Fibroblast of gingiva (primary cell): Measurements from ENCODE around the gene SRRM4.

ENCODE experiments used
- DNase-seq: peaks from one replicate; pipeline ENCODE4 v3.0.0-alpha.2; 2011; ENCODE audit warnings: low read depth

SRRM4 gene

DNA sequence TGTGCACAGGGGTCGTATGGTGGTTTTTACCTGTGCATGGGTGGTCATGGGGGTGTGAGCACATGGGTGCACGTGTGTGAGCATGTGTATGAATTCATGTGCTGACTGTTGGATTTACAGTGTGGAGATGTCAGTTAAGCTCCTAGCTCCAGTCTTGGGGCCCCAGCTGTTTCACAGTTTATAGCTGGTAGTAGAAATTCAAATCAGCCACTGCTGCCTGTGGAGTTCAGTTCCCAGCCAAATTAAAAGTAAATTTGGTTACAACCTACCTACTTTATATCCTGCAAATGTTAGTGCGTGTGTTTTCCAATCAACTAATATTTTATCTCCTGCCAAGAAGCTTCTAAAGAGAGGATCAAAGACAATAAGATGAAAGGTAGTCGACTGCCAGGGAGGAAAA, 141.4 kb downstream of the SRRM4 start:
- DNase-seq: no peak

DNA sequence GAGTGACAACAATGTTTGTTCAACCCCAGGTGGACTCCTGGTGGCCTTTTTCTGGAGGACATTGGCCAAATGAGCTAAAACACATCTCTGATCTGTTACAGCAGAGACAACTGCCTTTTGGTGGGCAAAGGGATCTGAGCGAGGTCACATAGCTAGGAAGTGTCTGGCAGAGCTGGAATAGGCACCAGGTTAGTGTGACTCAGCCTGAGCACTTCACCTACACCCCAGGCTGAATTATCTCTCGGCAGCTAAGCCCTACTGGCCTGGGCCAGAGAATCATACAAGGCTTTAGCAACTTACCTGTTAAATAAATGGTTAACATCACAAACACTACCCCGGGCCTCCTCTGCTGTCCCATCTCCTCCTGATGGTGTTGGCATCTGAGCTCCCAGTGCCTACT, 147.2 kb downstream of the SRRM4 start:
- DNase-seq: no peak

DNA sequence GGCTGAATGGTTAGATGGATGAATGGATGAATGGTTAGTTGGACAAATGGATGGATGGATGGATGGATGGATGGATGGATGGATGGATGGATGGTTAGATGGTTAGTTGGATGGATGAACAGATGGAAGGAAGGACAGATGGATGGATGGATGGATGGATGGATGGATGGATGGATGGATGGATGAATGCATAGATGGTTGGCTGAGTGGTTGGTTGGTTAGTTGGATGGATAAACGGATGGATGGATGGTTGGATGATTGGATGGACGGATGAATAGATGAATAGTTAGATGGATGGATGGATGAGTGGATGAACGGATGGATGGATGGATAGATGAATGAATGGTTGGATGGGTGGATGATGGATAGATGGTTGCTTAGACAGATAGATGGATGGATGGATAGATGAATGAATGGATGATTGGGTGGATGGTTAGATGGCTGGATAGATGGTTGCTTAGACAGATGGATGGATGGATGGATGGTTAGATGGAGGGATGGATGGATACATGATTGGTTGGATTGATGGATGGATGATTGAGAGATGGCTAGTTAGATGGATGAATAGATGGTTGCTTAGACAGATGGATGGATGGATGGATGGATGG, 148.6 kb downstream of the SRRM4 start:
- no peak for DNase-seq

DNA sequence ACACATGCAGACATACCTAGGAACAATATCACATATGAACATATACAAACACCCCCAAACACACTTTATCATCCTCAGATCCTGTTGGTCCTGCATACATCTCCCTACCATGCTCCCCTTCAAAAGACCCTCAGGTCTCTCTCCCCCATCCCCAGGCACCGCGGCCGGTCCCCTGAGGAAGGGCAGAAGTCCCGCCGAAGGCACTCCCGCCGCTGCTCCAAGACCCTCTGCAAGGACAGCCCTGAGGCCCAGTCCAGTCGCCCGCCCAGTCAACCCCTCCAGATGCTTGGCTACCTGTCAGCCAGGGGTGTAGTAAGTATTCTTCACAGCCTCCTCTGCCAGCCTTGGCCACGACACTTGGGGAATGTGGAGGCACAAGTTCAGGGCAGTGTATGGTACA, 149.2 kb downstream of the SRRM4 start:
- DNase-seq: no peak

DNA sequence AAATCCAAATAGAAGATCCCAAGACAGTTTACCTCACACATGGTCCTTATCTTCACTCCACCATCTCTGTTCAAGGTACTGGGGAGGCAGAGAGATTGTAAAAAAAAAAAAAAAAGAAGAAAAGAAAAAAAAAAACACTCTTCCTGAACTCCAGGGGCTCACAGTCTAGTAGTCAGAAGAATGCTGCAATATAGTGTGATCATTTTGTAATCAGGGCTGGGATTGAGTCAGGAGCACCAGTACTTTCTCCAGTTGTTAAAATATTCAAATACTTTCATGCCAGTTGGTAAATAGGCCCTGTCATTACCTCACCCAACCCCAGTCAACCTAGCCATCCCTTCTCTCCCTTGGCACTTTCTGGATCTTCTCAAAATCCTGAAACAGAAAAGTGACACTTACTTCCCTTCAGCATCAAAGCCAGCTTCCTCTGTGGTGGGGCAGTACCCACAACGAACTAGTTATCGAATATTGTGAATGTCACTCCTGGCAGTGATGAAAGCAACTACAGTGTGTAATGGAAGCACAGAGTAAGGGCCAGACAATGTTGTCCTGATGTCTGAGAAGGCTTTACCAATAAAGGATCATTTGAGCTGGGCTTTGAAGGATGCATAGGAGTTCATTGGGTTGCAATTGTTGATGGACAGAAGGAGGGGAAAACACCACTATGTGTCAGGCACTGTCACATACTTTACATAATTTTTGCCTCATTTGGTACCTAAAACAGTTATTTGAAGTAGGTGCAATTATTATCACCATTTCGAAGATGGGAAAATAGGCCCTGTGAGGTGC, 153.1 kb downstream of the SRRM4 start:
- no peak for DNase-seq

DNA sequence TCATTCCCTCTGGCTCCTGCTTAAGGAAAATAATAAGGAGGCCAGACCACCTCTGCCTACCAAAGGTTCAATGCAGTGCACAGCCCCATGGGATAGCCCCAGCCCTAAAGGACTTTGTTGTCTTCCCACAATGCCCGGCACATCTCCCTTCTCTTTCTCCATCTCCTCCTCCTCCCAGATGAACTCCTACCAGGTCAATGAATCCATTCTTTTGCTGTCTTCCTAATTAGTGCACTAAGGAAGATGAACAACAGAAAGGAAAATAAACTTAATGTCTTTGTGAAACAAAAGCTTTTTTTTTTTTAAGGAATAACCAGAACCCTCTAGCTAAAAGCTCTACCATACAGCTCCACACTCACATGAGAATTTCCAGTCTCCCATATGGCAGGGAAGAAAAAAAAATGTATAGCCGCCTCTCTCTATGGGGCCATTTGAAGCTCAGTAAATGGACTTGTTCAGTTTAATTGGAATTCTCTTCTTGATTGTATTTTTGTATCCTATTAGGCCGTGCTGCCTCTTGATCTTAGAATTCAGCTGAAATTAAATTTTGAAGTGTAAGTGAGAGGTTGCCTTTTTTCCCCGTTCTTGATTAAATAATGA, 155.6 kb downstream of the SRRM4 start:
- no peak for DNase-seq

DNA sequence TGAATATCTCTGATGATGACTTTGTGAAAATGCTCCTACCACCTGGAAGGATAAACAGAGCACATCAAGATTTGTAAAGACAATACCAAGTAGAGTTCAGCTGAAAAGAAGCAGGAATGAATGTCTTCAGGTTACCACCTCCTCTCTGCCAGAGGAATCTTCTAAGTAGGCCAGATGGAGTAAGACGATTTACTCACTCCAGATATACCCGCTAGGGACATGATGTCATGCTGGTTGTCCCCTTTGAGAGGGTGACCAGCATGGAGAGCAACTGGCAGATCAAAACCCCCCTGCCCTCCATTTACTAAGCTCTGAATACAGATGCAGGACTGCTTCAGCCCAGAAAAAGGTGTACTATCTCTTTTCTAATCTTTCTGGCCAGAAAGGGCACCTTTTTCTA, 158.1 kb downstream of the SRRM4 start:
- no peak for DNase-seq

DNA sequence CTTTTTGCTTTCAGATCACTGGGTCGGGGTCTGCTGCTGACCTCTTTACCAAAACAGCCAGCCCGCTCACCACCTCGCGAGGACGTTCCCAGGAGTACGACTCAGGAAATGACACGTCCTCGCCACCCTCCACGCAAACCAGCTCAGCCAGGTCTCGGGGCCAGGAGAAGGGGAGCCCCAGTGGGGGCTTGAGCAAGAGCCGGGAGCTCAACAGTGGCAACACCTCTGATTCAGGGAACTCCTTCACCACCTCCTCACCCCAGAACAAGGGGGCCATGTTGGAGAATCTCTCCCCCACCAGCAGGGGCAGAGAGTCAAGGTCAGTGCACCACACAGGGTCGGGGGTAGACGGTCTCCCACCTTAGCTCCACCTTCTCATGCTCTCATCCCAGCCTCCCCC, 164.0 kb downstream of the SRRM4 start:
- no peak for DNase-seq

DNA sequence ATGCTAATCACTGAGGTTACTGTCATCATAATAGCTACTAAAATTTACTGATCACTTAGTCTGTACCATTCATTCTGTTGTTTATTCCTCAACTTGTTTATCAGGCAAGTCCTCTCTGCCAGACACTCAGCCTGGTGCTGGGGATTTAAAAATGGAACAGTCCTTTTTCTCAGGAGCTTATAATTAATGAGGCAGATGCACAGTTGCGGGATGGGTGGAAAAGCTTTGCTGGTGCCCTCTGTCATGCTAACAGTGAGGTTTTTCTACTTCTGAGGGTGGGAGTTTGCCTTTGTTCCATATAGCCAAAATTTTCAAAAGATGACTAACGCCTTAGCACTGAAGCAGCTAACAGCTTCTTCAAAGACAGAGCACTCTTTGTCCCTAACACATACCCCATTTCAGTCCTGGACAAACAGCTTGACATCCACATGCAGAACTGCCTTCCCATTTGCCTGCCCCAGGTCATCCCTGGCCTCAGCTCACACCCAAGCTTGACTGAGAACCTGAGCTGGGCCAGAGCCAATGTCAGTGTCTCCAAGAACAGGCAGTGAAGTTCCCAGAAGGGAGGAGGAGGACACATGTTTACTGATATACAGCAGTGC, 166.6 kb downstream of the SRRM4 start:
- DNase-seq: no peak

DNA sequence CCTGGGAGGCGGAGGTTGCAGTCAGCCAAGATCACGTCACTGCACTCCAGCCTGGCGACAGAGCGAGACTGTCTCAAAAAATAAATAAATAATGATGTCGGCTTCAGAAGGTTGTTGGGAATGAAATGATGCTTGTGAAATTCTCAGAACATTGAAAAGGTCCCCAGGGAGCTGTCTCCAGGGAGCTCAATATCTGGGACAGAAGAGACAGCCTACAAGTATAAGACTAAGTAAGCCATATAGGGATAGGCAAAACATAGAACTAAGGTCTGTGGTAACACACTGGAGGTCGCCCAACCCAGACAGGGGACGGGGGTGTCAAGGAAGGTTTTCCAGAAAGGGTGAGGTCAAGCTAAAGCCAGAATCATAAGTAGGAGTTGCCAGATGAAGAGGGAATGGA, 167.9 kb downstream of the SRRM4 start:
- DNase-seq: no peak

DNA sequence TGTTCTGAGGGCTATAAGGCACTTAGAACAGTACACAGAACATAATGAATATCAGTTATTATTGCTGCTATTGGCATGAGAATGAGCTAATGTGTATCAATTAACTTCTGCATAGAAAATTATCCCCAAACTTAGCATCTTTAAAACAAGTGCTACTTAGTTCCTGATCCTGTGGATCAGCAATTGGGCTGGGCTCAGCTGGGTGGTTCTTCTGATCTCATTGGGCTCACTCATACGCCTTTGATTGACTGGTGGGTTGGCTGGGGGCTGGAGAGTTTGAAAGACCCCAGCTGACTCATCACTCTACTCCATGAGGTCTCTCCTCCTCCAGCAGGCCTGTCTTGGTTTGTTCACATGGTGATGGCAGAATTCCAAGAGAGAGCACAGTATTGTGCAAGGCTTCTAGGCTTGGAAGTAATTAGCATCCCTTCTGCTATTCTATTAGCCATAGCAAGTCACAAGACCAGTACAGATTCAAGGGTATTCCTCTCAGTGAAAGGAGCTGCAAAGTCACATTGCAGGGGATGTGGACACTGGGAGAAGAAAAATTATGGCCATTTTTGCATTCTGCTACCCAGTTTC, 170.2 kb downstream of the SRRM4 start:
- DNase-seq: no peak

DNA sequence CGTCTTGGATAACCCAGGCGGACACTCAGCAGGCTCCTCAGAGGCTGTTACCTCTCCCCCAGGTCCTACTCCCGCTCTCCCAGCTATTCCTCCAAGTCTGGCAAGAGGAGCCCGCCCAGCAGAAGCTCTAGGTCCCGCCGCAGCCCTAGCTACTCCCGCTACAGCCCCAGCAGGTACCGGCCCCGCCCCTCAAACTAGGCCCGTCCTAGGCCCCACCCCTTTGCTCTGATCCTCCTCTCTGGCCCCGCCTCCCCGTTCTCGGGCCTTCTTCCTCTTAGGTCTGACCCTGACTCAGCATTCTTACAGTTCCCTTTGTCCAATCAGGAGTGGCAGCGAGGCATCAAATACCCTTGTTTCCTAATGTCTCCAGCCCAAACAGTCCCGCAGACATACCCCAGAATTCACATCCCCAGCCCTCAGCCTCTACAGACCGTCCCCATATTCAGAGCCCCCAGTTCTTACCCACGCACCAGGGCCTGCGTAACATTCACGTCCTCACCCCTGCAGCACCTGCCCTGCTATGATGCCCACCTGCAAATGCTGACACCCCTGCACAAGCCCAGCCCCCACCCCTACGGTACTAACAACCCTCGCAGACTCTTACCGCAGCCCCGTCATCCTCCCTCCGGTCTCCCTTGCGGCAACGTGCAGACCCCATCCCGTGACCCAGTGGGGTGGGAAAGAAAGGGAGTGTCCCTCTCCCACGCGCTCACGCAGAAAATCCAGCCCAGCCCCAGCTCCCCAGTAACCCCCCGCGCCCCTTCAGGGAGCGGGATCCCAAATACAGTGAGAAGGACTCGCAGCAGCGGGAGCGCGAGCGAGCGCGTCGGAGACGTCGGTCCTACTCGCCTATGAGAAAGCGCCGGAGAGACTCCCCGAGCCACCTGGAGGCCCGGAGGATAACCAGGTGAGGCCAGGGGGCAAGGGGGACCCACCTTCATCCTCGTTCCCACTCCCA, 172.4 kb downstream of the SRRM4 start:
- DNase-seq: no peak

DNA sequence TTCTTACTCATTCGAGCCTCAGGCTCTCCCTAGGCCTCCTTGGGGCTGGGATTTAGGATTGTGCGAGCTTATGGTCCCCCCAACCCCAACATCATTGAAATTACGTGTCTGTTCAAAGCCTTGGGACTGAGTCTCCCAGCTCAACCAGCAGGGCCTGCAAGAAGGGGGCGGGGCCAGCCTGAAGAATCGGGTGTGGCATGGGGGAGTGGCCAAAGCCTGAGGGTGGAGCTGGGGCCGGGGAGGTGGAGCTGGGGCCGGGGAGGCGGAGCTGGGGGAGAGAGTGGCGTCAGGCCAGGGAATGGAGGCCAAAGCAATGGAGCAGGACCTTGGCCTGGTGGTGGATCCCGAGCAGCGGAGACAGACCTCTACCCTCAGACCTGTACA, 173.1 kb downstream of the SRRM4 start:
- no peak for DNase-seq

DNA sequence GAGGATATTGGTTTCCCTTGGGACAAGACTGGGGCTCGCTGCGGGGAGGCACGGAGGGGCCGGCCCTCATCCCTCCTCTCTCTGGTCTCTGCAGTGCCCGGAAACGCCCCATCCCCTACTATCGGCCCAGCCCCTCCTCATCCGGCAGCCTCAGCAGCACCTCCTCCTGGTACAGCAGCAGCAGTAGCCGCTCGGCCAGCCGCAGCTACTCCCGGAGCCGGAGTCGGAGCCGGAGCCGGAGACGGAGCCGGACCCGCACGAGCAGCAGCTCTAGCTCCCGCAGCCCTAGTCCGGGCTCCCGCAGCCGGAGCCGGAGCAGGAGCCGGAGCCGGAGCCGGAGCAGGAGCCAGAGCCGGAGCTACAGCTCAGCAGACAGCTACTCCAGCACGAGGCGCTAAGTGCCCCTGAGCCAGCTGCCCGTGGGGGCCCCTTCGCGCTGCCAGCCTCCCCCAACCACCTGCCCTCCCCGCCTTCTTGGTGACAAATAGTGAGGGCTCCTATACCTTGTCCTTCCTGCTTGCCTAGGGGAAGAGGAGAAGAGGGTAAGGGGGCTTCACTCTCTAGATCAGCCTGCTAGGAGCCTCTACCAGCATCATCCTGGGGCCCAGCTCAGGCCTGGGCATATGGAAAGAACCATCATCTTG, 175.2 kb downstream of the SRRM4 start:
- DNase-seq: no peak

DNA sequence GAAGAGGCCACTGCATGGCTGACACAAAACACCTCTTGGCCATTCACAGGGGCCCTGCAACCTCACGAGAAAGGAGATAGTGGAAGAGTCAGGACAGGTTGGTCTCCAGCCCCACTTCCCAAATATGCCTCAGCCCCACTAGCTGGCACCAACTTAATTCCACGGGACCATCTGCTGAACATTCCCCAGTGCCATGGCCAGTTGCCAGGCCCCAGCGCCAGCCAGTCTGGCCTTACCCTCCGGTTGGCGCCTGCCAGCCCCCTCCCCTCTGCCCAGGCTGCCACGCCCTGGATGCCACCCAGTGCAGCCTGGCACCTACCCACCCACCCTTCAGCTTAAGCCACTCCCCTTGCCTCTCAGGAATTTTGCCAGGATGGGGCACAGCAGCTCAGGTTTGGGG, 176.2 kb downstream of the SRRM4 start:
- no peak for DNase-seq

DNA sequence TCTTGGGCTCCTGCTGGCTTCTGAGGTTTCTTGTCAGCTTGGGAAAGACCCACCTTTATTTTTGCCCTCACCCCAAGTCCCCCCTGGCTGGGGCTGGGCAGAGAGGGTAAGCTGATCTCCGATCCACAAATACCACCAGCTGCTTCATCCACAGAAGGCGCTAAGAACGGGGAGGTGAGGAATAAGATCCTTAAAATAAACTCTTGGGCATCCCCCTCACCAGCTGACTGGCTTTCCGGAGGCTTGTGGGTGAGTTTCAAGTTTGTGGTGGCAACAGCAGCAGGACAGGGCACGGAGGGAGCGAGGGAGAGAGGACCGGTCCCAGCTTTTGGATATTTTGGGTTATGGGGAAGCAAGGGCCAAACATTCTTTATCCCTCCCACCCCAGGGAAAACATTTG, 176.6 kb downstream of the SRRM4 start:
- DNase-seq: no peak

DNA sequence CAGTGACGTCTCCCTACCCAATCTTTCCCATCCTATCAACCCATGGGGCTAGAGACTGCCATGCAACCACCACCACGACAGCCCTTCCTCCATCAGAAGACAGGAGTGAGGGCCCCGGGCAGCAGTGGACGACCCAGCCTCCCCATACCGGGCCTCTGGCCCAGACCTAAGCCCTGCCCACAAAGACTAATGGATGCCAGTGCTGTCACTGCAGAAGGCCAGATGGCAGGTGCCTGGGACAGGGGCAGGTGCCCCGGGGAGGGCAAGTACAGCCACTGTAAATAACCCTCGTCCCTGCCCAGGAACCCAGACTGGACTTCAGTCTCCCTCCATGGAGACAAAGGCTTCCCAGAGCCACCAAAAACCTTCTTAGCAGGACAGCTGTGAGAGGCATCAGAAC, 177.1 kb downstream of the SRRM4 start:
- no peak for DNase-seq

DNA sequence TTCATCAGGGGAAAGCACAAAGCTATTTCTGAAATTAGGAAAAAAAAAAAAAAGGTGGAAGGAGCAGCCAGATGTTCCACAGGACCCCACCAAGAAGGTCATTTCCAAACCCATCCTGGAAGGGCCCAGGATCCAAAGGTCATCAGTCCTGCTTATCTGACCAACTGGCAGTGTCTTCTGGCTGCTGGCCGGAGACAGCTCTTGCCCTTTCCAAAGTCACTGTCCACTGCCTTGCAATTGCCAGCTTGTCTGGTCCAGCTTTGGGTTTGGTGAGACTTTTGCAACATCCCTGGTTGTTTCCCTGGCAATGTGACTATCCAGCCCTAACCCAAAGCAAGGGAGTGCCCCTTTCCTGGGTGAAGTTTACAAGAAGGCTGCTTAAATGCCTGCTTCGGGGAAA, 178.5 kb downstream of the SRRM4 start:
- no peak for DNase-seq

DNA sequence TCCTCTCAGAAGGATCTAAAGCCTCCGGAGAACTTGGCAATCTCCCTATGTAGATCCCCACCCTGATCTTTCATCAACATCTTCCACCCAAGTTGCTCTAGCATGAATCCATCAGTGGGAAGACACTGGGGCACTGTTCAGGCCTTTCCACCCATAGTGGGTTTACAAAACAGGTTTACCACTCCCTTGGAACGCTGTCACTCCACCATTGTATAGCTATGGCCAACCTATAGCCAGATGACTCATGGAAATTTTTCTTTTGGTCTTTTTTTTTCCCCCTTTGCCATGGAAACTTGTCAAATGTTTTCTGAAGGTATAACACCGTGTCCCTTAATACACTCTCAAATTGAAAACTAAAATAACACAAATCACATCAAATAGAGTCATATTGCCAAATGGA, 186.6 kb downstream of the SRRM4 start:
- no peak for DNase-seq

DNA sequence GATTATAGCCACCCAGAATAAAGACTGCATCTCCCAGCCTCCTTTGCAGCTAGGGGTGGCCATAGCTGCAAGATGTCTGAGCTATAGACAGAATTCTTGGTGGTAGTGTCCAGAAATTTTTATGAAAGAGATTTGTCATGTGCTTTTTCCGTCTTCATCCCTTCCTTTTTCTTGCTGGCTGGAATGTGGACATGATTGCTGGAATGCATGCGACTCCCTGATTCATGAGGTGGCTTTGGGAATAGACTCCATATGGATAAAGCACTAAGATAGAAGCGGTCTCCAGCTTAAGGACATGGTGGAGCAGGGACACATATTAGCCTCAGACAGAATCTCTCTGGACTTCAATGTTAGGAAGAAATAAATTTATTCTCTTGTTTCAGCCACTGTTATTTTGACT, 187.4 kb downstream of the SRRM4 start:
- DNase-seq: no peak

DNA sequence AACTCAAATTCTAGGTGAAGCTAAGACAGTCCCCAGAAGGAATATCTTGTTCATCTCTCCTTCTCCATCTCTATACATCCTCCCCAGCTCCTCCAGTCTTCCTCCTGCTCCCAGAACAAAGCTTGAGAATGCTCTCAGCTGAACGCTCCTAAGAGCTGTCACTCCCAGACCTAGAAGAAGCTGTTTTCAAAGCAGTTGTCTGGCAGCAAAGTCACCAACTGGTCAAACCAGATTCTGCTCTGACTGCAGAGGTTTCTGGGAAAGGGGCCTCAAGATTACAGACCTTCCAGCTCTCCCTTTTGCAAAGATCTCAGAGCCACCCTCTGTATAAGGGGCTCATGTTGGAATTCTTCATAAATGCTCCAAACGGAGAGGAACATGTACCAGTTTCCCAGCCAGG, 187.8 kb downstream of the SRRM4 start:
- no peak for DNase-seq
